HEK293 (cell line): ENCODE measurements around the gene FBXO36.

ENCODE experiments used
- CTCF ChIA-PET: fragments of 350-600 bp; formaldehyde crosslinking; extraction: SDS; loops from one replicate; lab custom pipeline; 2021; ENCODE audit warnings: antibody characterized with exemption; lab: Yijun Ruan, JAX
- POLR2A ChIA-PET: fragments of 300-600 bp; formaldehyde crosslinking; extraction: SDS; loops from one replicate; lab custom pipeline; 2020; ENCODE audit warnings: antibody characterized with exemption, inconsistent platforms; lab: Yijun Ruan, JAX
- H3K27ac ChIP-seq: fragments of 200-500 bp; sonication (Bioruptor generic); 2 replicates; pipeline ENCODE4 v1.5.1; 2014; ENCODE audit warnings: low read depth, low read length, control low read depth, inconsistent platforms; ENCODE audit errors: extremely low read depth
- H3K36me3 ChIP-seq, 2 experiments: fragments of 200-500 bp in 1 of 2; sonication (Bioruptor generic) in 1 of 2; 1 replicate in 1 of 2; 2 replicates in 1 of 2; pipeline ENCODE4 v1.5.1; 2014 to 2017; ENCODE audit warnings: inconsistent platforms in 2 of 2, low read length in 2 of 2; ENCODE audit not compliant: control insufficient read depth in 2 of 2, insufficient read depth in 1 of 2
- H3K4me1 ChIP-seq: fragments of 200-500 bp; sonication (Bioruptor generic); 2 replicates; pipeline ENCODE4 v1.5.1; 2014; ENCODE audit warnings: mild to moderate bottlenecking, low read length, inconsistent platforms; ENCODE audit not compliant: control insufficient read depth, insufficient read depth
- H3K4me3 ChIP-seq: 2 replicates; pipeline ENCODE4 v1.5.1; 2011; ENCODE audit warnings: low read depth, mild to moderate bottlenecking, control low read depth, low read length, moderate library complexity
- H3K9me3 ChIP-seq: fragments of 200-500 bp; sonication (Bioruptor generic); 2 replicates; pipeline ENCODE4 v1.5.1; 2014; ENCODE audit warnings: low read depth, low read length, inconsistent platforms; ENCODE audit not compliant: control insufficient read depth, insufficient read depth
- AEBP2 ChIP-seq: fragments of 450-650 bp; formaldehyde crosslinking; IDR thresholded peaks from 2 replicates; pipeline ENCODE4 v1.5.1; 2016; ENCODE audit warnings: missing biosample characterization, missing genetic modification characterization, borderline replicate concordance
- BCL11A ChIP-seq: fragments of 450-650 bp; formaldehyde crosslinking; IDR thresholded peaks from 2 replicates; pipeline ENCODE4 v1.5.1; 2016; ENCODE audit warnings: low read depth, missing biosample characterization, missing genetic modification characterization
- KLF9 ChIP-seq: fragments of 450-650 bp; formaldehyde crosslinking; IDR thresholded peaks from 2 replicates; pipeline ENCODE4 v1.5.1; 2016; ENCODE audit warnings: missing biosample characterization, missing genetic modification characterization, low read depth
- MZF1 ChIP-seq: fragments of 450-650 bp; formaldehyde crosslinking; IDR thresholded peaks from 2 replicates; pipeline ENCODE4 v1.5.1; 2017; ENCODE audit warnings: missing biosample characterization, missing genetic modification characterization, borderline replicate concordance
- PRDM10 ChIP-seq: fragments of 450-650 bp; formaldehyde crosslinking; IDR thresholded peaks from 2 replicates; pipeline ENCODE4 v1.5.1; 2016; ENCODE audit warnings: missing biosample characterization, missing genetic modification characterization
- SP2 ChIP-seq: fragments of 450-650 bp; formaldehyde crosslinking; IDR thresholded peaks from 2 replicates; pipeline ENCODE4 v1.5.1; 2016; ENCODE audit warnings: missing biosample characterization, missing genetic modification characterization
- ZBTB6 ChIP-seq: fragments of 450-650 bp; formaldehyde crosslinking; IDR thresholded peaks from 2 replicates; pipeline ENCODE4 v1.5.1; 2017; ENCODE audit warnings: missing biosample characterization, missing genetic modification characterization
- ZNF132 ChIP-seq: fragments of 450-650 bp; formaldehyde crosslinking; IDR thresholded peaks from 2 replicates; pipeline ENCODE4 v1.5.1; 2017; ENCODE audit warnings: missing biosample characterization, missing genetic modification characterization, borderline replicate concordance
- ZNF157 ChIP-seq: fragments of 450-650 bp; formaldehyde crosslinking; IDR thresholded peaks from 2 replicates; pipeline ENCODE4 v1.5.1; 2016; ENCODE audit warnings: missing biosample characterization, missing genetic modification characterization
- ZNF214 ChIP-seq: fragments of 450-650 bp; formaldehyde crosslinking; IDR thresholded peaks from 2 replicates; pipeline ENCODE4 v1.5.1; 2017; ENCODE audit warnings: missing biosample characterization, mild to moderate bottlenecking, missing genetic modification characterization, borderline replicate concordance
- ZNF221 ChIP-seq: fragments of 450-650 bp; formaldehyde crosslinking; IDR thresholded peaks from 2 replicates; pipeline ENCODE4 v1.5.1; 2017; ENCODE audit warnings: missing biosample characterization, missing genetic modification characterization, borderline replicate concordance
- ZNF280D ChIP-seq: fragments of 450-650 bp; formaldehyde crosslinking; IDR thresholded peaks from 2 replicates; pipeline ENCODE4 v1.5.1; 2016; ENCODE audit warnings: missing biosample characterization, missing genetic modification characterization
- ZNF518A ChIP-seq: fragments of 450-650 bp; formaldehyde crosslinking; conservative IDR thresholded peaks from 2 replicates; pipeline ENCODE4 v1.5.1; 2016; ENCODE audit warnings: low read depth, missing biosample characterization, missing genetic modification characterization
- ZNF529 ChIP-seq: fragments of 450-650 bp; formaldehyde crosslinking; IDR thresholded peaks from 2 replicates; pipeline ENCODE4 v1.5.1; 2017; ENCODE audit warnings: missing genetic modification characterization, missing biosample characterization; ENCODE audit not compliant: insufficient replicate concordance
- ZNF548 ChIP-seq: fragments of 450-650 bp; formaldehyde crosslinking; IDR thresholded peaks from 2 replicates; pipeline ENCODE4 v1.5.1; 2016; ENCODE audit warnings: missing biosample characterization, missing genetic modification characterization
- ZNF549 ChIP-seq: fragments of 450-650 bp; IDR thresholded peaks from 2 replicates; pipeline ENCODE4 v1.5.1; 2018; ENCODE audit warnings: missing biosample characterization, missing genetic modification characterization, mild to moderate bottlenecking, inconsistent platforms, moderate library complexity
- ZNF629 ChIP-seq: fragments of 450-650 bp; formaldehyde crosslinking; IDR thresholded peaks from 2 replicates; pipeline ENCODE4 v1.5.1; 2017; ENCODE audit warnings: missing biosample characterization, missing genetic modification characterization
- ZNF654 ChIP-seq: fragments of 450-650 bp; formaldehyde crosslinking; IDR thresholded peaks from 2 replicates; pipeline ENCODE4 v1.5.1; 2016; ENCODE audit warnings: low read depth, missing biosample characterization, missing genetic modification characterization
- ZNF777 ChIP-seq: fragments of 450-650 bp; formaldehyde crosslinking; IDR thresholded peaks from 2 replicates; pipeline ENCODE4 v1.5.1; 2017; ENCODE audit warnings: missing biosample characterization, missing genetic modification characterization, borderline replicate concordance
- ZNF785 ChIP-seq: fragments of 450-650 bp; formaldehyde crosslinking; IDR thresholded peaks from 2 replicates; pipeline ENCODE4 v1.5.1; 2016; ENCODE audit warnings: missing biosample characterization, missing genetic modification characterization
- ZSCAN30 ChIP-seq: fragments of 450-650 bp; IDR thresholded peaks from 2 replicates; pipeline ENCODE4 v1.5.1; 2018; ENCODE audit warnings: missing biosample characterization, mild to moderate bottlenecking, missing genetic modification characterization, moderate library complexity

The FBXO36 gene

GRCh38 chr2:229945975-229946374 is 23.7 kb downstream of the FBXO36 start:
- Histone ChIP-seq H3K4me1 (no peaks in the 10 kb centered on the region), H3K27ac (no peak overlapping the region), H3K36me3 (no peaks in the 10 kb centered on the region), H3K4me3 (no peak overlapping the region), H3K9me3 (no peaks in the 10 kb centered on the region)
- TF ChIP-seq ZNF132 (tag by site-specific recombination) (no peak), ZNF214 (no peak), KLF9 (tag by site-specific recombination) (no peak), ZNF529 (no peak), ZNF548 (tag by site-specific recombination) (no peak), ZNF157 (tag by site-specific recombination) (no peak), ZSCAN30 (tag by site-specific recombination) (no peak), PRDM10 (tag by site-specific recombination) (no peak), MZF1 (tag by site-specific recombination) (no peak), ZBTB6 (tag by site-specific recombination) (no peak), ZNF549 (tag by site-specific recombination) (no peak), AEBP2 (no peak)
- ChIA-PET CTCF (interaction anchor here (0.8 kb wide), 1 partner anchor 62 kb away, joined by 4 read pairs; no protein-coding TSS in a partner anchor), POLR2A (no interaction called here)

- no peak overlapping the region for H3K27ac ChIP-seq
- no peaks in the 10 kb centered on the region for H3K9me3 ChIP-seq
- no peak overlapping the region for H3K4me3 ChIP-seq
- H3K4me1 ChIP-seq: no peaks in the 10 kb centered on the region
- ChIA-PET CTCF (interaction anchor here (1.2 kb wide), 1 partner anchor 146 kb away, joined by 3 read pairs; no protein-coding TSS in a partner anchor), POLR2A (no interaction called here)
- no peaks in the 10 kb centered on the region for H3K36me3 ChIP-seq
- no peak for TF ChIP-seq ZNF777
- TF ChIP-seq ZNF221 (tag by site-specific recombination): no peak
- TF ChIP-seq BCL11A (tag by site-specific recombination): no peak
- no peak for TF ChIP-seq ZNF518A
- no peak for TF ChIP-seq ZNF654
- no peak for TF ChIP-seq ZNF280D
- no peak for TF ChIP-seq SP2 (tag by site-specific recombination)
- no peak for TF ChIP-seq ZNF785 (tag by site-specific recombination)
- no peak for TF ChIP-seq ZNF629 (tag by site-specific recombination)
Measured at GRCh38 chr2:229947544-229947943, 25.2 kb downstream of the FBXO36 start.
